Loucy (cell line): Measurements from ENCODE around the gene FAM9A.

Experiments
- CTCF ChIP-seq: fragments of 200-600 bp; sonication (generic); conservative IDR thresholded peaks from 2 replicates; pipeline ENCODE4 v1.5.1; 2014; ENCODE audit warnings: mild to moderate bottlenecking, antibody characterized with exemption, low read length
- EZH2phosphoT487 ChIP-seq: fragments of 200-600 bp; IDR thresholded peaks from 2 replicates; pipeline ENCODE4 v1.6.1; 2018; ENCODE audit warnings: antibody characterized with exemption, mild to moderate bottlenecking, moderate library complexity, borderline replicate concordance

GRCh38 chrX:8846266-8846665 is 45.1 kb upstream of the FAM9A start:
- TF ChIP-seq EZH2phosphoT487 = no peak
- no peak for TF ChIP-seq CTCF
